Nephron progenitor cell (in vitro differentiated cells): ENCODE data around the gene ZNF462.

Experiments used
- DNase-seq: peaks from one replicate; pipeline ENCODE4 v3.0.0; 2021
- H3K27ac Mint-ChIP-seq: 2 replicates; pipeline ENCODE4 v1.8.0; 2021; ENCODE audit warnings: mild to moderate bottlenecking, moderate library complexity, mixed read lengths
- H3K27me3 Mint-ChIP-seq: 2 replicates; pipeline ENCODE4 v1.8.0; 2021; ENCODE audit warnings: mild to moderate bottlenecking, low read depth, mixed read lengths; ENCODE audit not compliant: poor library complexity
- H3K36me3 Mint-ChIP-seq: 2 replicates; pipeline ENCODE4 v1.8.0; 2021; ENCODE audit warnings: low read depth, mixed read lengths
- H3K4me1 Mint-ChIP-seq: 2 replicates; pipeline ENCODE4 v1.8.0; 2021; ENCODE audit warnings: mixed read lengths
- H3K4me3 Mint-ChIP-seq: 2 replicates; pipeline ENCODE4 v1.8.0; 2021; ENCODE audit warnings: mild to moderate bottlenecking, moderate library complexity, mixed read lengths
- H3K9me3 Mint-ChIP-seq: 2 replicates; pipeline ENCODE4 v1.8.0; 2021; ENCODE audit warnings: mild to moderate bottlenecking, moderate library complexity, mixed read lengths
- CTCF ChIP-seq: fragments of 200-600 bp; sonication (generic); IDR thresholded peaks from 2 replicates; pipeline ENCODE4 v1.5.0; 2021; ENCODE audit warnings: antibody characterized with exemption

The ZNF462 gene

DNA sequence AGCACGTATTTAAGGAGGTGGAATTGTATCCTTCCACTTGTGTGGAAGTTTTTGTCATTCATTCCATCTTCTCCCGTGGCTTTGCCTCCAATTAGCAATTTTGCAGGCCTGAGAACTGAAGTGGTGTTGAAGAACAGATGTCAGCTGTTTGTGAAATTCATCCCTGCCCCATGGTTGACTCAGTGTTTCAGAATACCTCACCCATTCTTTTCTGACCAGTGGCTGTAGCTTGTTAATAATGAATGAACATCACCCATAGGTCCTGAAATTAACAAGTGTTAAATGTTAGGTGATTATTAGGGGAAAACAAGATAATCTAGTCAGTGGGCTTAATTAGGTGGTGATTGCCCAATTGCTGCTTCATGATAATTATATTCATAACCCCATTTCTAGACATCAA lies 11.7 kb downstream of the ZNF462 start:
- TF ChIP-seq CTCF = no peak
- H3K36me3 Mint-ChIP-seq = peaks cover 82% of the 10 kb centered on the region
- no peaks in the 10 kb centered on the region for H3K27me3 Mint-ChIP-seq
- H3K9me3 Mint-ChIP-seq = no peaks in the 10 kb centered on the region
- no peak overlapping the region for H3K27ac Mint-ChIP-seq
- DNase-seq = no peak
- H3K4me1 Mint-ChIP-seq = peaks cover 38% of the 10 kb centered on the region
- H3K4me3 Mint-ChIP-seq = no peak overlapping the region

DNA sequence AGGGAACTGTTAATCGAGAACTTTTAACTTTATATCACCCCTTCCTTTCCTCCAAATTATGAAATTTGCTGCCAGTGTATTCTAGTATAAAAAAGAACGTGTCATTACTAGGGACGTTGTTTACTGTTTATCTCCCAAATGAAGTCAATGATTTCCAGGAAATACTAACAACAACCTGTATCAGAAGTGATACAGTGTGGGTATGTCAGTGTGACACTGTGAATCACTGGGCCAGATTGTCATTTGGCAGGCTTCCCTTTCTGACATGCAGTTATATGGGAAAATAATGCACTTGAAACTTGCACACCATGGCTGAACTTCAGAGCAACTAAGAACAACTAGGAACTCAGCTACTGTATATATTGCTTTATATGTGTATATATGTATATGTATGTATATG lies 12.6 kb downstream of the ZNF462 start:
- no peak overlapping the region for H3K4me3 Mint-ChIP-seq
- no peak for DNase-seq
- TF ChIP-seq CTCF = no peak
- H3K4me1 Mint-ChIP-seq = peaks cover 38% of the 10 kb centered on the region
- no peaks in the 10 kb centered on the region for H3K27me3 Mint-ChIP-seq
- H3K27ac Mint-ChIP-seq = no peak overlapping the region
- peaks cover 82% of the 10 kb centered on the region for H3K36me3 Mint-ChIP-seq
- no peaks in the 10 kb centered on the region for H3K9me3 Mint-ChIP-seq

DNA sequence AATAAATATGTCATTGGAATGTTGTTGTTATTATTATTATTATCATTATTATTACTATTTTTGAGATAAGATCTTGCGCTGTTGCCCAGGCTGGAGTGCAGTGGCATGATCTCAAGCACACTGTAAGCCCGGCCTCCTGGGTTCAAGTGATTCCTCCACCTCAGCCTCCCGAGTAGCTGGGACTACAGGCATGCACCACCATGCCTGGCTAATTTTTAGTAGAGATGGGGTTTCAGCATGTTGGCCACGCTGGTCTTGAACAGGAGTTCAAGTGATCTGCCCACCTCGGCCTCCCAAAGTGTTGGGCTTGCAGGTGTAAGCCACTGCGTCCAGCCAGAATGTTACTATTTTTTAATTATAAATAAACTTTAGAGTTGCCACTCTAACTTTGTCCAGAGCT lies 14.4 kb downstream of the ZNF462 start:
- Mint-ChIP-seq H3K36me3 (peaks cover 85% of the 10 kb centered on the region), H3K27me3 (no peaks in the 10 kb centered on the region), H3K4me3 (no peak overlapping the region), H3K4me1 (peaks cover 38% of the 10 kb centered on the region), H3K27ac (no peak overlapping the region), H3K9me3 (peaks cover 6% of the 10 kb centered on the region)
- no peak for DNase-seq
- TF ChIP-seq CTCF = no peak

GRCh38 chr9:106878081-106878837 lies 15.3 kb downstream of the ZNF462 start:
- no peak for DNase-seq
- Mint-ChIP-seq H3K27ac (peak overlapping the region; percentile 16), H3K27me3 (no peaks in the 10 kb centered on the region), H3K36me3 (peaks cover 89% of the 10 kb centered on the region), H3K4me3 (no peak overlapping the region), H3K9me3 (peaks cover 11% of the 10 kb centered on the region), H3K4me1 (peaks cover 44% of the 10 kb centered on the region)
- no peak for TF ChIP-seq CTCF

DNA sequence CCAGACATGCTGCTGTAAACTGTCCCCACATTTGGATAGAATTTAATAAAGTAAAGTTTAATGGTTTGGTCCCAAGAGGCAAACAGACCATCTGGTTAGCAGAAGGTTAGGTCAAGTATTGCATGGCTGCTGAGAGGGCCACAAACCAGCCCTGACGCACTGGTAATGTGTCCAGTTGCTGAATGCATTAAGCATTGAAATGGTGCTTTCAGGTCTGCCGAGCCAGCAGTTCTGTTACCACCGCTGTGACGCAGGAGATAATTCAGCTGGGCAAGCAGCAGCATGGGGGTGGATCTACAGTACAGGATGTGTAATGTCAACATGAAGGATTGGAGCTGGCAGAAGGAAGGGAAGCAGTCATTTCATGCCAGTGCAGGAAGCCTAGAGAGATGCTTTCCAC lies 16.0 kb downstream of the ZNF462 start:
- peaks cover 91% of the 10 kb centered on the region for H3K36me3 Mint-ChIP-seq
- no peak overlapping the region for H3K4me3 Mint-ChIP-seq
- TF ChIP-seq CTCF = no peak
- peaks cover 11% of the 10 kb centered on the region for H3K9me3 Mint-ChIP-seq
- no peak for DNase-seq
- H3K4me1 Mint-ChIP-seq = peaks cover 50% of the 10 kb centered on the region
- peak overlapping the region; percentile 91 for H3K27ac Mint-ChIP-seq
- no peaks in the 10 kb centered on the region for H3K27me3 Mint-ChIP-seq

GRCh38 chr9:106879439-106879882 lies 16.5 kb downstream of the ZNF462 start:
- no peak for TF ChIP-seq CTCF
- H3K27ac Mint-ChIP-seq = peak overlapping the region; percentile 36
- H3K36me3 Mint-ChIP-seq = peaks cover 91% of the 10 kb centered on the region
- H3K4me1 Mint-ChIP-seq = peaks cover 55% of the 10 kb centered on the region
- H3K27me3 Mint-ChIP-seq = no peaks in the 10 kb centered on the region
- peaks cover 11% of the 10 kb centered on the region for H3K9me3 Mint-ChIP-seq
- no peak overlapping the region for H3K4me3 Mint-ChIP-seq
- no peak for DNase-seq
